ENCODE data around the gene KRTAP10-1.

DNA sequence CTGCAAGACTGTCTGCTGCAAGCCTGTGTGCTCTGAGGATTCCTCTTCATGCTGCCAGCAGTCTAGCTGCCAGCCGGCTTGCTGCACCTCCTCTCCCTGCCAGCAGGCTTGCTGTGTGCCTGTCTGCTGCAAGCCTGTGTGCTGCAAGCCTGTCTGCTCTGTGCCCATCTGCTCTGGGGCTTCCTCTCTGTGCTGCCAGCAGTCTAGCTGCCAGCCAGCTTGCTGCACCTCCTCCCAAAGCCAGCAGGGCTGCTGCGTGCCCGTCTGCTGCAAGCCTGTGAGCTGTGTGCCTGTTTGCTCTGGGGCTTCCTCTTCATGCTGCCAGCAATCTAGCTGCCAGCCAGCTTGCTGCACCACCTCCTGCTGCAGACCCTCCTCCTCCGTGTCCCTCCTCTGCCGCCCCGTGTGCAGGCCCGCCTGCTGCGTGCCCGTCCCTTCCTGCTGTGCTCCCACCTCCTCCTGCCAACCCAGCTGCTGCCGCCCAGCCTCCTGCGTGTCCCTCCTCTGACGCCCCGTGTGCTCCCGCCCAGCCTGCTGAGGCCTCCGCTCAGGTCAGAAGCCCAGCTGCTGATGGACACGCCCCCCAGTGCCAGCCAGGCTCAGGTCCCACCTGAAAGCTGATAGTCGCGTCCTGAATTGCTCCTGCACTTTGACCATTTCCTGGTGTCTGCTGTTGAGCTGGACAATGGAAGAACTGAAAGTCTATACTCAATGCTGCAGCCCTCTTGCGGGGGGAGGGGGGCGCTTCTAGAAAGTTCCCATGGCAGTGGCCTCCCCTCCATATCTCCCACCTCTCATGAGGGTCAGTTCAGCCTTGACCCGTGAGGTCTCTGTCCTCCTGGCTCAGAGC is 34.7 kb upstream of the KRTAP10-1 start:
- TF ChIP-seq, protein P1, sequence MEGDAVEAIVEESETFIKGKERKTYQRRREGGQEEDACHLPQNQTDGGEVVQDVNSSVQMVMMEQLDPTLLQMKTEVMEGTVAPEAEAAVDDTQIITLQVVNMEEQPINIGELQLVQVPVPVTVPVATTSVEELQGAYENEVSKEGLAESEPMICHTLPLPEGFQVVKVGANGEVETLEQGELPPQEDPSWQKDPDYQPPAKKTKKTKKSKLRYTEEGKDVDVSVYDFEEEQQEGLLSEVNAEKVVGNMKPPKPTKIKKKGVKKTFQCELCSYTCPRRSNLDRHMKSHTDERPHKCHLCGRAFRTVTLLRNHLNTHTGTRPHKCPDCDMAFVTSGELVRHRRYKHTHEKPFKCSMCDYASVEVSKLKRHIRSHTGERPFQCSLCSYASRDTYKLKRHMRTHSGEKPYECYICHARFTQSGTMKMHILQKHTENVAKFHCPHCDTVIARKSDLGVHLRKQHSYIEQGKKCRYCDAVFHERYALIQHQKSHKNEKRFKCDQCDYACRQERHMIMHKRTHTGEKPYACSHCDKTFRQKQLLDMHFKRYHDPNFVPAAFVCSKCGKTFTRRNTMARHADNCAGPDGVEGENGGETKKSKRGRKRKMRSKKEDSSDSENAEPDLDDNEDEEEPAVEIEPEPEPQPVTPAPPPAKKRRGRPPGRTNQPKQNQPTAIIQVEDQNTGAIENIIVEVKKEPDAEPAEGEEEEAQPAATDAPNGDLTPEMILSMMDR (conservative IDR thresholded peaks at IDR 0.05 in 1 of 2, IDR thresholded peaks at IDR 0.05 in 1 of 2; ENCODE audit: extremely low read depth in 1 of 2, insufficient read depth in 1 of 2, low read depth in 1 of 2, low read length in 2 of 2) = peak; percentile 6 to 15
- TF ChIP-seq EZH2 (IDR thresholded peaks at IDR 0.05; ENCODE audit: borderline replicate concordance, low read length) = no peak
